WI38 (cell line): ENCODE results near the gene RNF175.

Source experiments
- H3K4me3 ChIP-seq: 2 replicates; pipeline ENCODE4 v1.5.1; 2011; ENCODE audit warnings: low read depth, mild to moderate bottlenecking, control low read depth, low read length
- TF ChIP-seq, protein P1 (sequence below): IDR thresholded peaks from 2 replicates; pipeline ENCODE4 v1.5.1; 2012; ENCODE audit warnings: low read depth, mild to moderate bottlenecking, control low read depth, low read length

The RNF175 gene

DNA sequence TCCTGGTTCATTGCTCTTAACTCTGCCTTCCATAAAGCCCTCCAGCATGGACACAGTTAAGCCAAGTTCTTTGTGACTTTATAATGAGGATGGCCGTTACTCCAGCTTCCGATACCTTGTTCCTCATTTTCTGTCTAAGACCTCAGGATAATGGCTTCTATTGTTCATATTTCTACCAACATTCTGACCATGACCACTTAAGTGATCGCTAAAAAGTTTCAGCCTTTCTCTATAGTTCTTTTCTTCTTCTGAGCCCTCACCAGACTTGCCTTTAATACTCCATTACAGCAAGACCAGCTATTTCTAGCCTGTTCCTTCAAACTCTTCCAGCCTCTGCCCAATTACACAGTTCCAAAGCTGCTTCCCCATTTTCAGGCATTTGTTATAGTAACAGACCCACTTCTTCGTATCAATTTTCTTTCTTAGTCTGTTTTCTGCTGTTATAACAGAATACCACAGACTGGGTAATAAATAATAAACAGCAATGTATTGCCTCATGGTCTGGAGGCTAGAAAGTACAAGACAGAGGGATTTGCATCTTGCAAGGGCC is 12.3 kb downstream of the RNF175 start:
- TF ChIP-seq, protein P1, sequence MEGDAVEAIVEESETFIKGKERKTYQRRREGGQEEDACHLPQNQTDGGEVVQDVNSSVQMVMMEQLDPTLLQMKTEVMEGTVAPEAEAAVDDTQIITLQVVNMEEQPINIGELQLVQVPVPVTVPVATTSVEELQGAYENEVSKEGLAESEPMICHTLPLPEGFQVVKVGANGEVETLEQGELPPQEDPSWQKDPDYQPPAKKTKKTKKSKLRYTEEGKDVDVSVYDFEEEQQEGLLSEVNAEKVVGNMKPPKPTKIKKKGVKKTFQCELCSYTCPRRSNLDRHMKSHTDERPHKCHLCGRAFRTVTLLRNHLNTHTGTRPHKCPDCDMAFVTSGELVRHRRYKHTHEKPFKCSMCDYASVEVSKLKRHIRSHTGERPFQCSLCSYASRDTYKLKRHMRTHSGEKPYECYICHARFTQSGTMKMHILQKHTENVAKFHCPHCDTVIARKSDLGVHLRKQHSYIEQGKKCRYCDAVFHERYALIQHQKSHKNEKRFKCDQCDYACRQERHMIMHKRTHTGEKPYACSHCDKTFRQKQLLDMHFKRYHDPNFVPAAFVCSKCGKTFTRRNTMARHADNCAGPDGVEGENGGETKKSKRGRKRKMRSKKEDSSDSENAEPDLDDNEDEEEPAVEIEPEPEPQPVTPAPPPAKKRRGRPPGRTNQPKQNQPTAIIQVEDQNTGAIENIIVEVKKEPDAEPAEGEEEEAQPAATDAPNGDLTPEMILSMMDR, result no peak

DNA sequence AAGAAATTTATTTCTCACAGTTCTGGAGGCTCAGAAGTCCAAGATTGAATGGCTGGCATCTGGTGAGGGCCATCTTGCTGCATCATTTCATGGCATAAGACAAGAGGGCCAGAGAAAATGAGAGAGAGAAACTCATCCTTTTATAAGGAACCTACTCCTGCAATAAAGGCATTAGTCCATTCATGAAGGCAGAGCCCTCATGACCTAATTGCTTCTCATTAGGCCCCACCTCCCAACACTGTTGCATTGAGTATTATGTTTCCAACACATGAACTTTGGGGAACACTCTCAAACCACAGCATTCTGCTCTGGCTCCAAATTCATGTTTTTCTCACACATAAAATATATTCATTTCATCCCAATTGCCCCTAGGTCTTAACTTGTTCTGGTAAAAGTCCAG is 14.2 kb downstream of the RNF175 start:
- H3K4me3 ChIP-seq, result no peak overlapping the region
- TF ChIP-seq, protein P1, result no peak

More for the DNA sequence above, 12.3 kb downstream of the RNF175 start:
- no peak overlapping the region for H3K4me3 ChIP-seq

DNA sequence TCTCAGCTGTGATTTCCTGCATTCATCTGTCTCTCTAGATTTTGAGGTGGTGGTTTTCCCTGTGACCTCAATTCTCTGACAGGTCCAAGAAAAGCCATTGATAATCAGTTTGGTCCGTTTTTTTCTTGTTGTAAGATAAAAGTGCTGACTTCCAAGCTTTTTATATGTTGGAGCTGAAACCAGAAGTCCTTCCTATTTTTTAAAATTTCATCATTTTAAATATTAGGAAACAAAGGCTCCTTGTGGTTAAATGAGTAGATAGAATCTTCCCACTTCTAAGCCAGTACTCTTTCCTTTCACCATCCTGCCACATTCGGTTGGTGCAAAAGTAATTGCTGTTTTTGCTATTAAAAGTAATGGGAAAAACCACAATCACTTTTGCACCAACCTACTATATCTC is 18.3 kb downstream of the RNF175 start:
- TF ChIP-seq, protein P1, result no peak
- no peak overlapping the region for H3K4me3 ChIP-seq

DNA sequence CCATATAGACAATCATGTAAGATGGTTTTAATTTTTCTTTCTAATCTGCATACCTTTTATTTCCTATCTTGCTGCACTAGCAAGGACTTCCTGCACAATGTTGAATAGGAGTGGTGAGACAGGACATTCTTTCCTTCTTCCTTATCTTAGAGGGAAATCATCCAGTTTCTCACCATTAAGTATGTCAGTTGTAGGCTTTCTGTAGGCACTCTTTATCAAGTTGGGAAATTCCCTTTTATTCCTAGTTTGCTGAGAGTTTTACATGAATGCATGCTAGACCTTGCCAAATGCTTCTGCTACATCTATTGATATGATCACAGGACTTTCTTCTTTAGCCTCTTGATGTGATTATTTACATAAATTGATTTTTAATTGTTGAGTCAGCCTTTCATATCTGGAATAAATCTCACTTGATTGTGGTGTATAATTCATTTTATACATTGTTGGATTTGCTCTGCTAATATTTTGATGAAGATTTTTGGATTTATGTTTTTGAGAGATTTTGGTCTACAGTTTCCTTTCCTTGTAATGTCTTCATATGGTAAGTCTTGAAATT is 23.8 kb downstream of the RNF175 start:
- TF ChIP-seq, protein P1, result no peak
- no peak overlapping the region for H3K4me3 ChIP-seq

DNA sequence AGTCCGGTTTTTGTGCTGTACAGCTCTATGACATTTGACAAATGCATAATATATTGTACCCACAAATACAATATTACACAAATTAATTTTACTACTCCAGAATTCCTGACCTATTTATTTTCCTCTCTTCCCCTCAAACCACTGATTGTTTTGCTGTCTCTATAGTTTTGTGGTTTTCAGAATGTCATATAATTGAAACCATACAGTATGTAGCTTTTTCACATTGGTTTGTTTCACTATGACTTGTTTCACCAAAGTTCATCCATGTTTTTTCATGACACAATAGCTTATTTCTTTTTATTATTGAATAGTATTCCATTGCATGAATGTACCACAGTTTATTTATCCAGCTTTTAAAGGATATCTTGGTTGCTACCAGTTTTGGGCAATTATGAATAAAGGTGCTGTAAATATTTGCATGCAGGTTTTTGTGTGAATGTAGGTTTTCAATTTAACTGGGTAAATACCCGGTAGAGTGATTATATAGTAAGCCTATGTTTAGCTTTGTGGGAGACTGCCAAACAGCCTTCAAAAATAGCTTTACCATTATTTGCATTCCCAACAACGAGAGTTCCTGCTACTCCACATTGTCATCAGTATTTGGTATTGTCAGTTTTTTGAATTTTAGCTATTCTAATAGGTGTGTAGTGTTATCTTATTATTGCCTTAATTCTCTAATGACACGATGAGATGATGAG is 25.9 kb downstream of the RNF175 start:
- TF ChIP-seq, protein P1, result no peak
- H3K4me3 ChIP-seq, result no peak overlapping the region

DNA sequence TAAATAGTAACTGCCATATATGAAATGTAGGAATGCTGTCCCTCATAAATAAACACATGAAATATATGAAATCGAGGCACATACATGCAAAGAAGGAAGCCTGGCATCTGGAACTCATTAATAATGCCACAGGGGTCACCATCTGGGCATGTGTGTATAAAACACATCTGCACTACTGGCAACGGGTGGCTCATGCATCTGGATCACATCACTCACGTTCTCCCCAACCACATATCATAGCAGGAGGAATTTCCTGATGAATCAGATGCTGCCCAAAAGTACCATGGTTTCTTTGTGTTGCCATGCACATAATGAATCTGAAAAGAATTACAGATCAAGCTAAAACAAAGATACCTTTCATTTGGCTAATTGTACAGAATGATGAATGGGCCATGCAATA is 28.6 kb downstream of the RNF175 start:
- TF ChIP-seq, protein P1, result no peak
- no peak overlapping the region for H3K4me3 ChIP-seq

DNA sequence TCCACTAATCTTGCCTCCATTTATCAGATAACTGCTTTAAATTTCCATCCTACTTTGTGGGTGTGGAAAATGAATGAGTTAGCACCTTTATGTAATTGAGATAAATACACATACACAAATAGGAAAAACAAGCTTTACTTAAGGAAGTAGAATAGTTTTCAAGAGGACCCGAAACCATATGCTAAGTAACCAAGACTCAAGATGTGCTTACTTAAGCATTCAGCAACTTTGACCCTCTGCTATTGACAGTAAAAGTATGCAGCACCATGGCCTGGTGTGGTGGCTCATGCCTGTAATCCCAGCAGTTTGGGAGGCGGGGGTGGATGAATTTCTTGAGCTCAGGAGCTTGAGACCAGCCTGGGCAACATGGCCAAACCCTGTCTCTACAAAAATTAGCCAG is 29.9 kb downstream of the RNF175 start:
- TF ChIP-seq, protein P1, result no peak
- no peak overlapping the region for H3K4me3 ChIP-seq
